GM12891 (cell line): Measurements from ENCODE around the gene ERVMER34-1.

Experiments
- DNase-seq: peaks from one replicate; pipeline ENCODE4 v3.0.0; 2011; ENCODE audit warnings: low spot score; ENCODE audit not compliant: insufficient read length
- FAIRE-seq: peaks from 2 replicates; lab custom pipeline; 2011; peaks lifted over from hg19 to GRCh38; lab: Jason Lieb, UNC
- PAX5 ChIP-seq: IDR thresholded peaks from 2 replicates; pipeline ENCODE4 v1.6.1; 2011; ENCODE audit warnings: low read length, moderate library complexity, mild to moderate bottlenecking; ENCODE audit not compliant: insufficient read depth, severe bottlenecking
- POLR2A ChIP-seq: IDR thresholded peaks from 2 replicates; pipeline ENCODE4 v1.6.1; 2011; ENCODE audit warnings: low read depth, low read length, control low read depth
- POLR2AphosphoS5 ChIP-seq: IDR thresholded peaks from 2 replicates; pipeline ENCODE4 v1.6.1; 2011; ENCODE audit warnings: low read depth, low read length, control low read depth
- POU2F2 ChIP-seq: IDR thresholded peaks from 2 replicates; pipeline ENCODE4 v1.6.1; 2011; ENCODE audit warnings: low read depth, mild to moderate bottlenecking, control low read depth, low read length, moderate library complexity
- SPI1 ChIP-seq: IDR thresholded peaks from 2 replicates; pipeline ENCODE4 v1.6.1; 2011; ENCODE audit warnings: low read depth, low read length, control low read depth
- TAF1 ChIP-seq: IDR thresholded peaks from 2 replicates; pipeline ENCODE4 v1.6.1; 2011; ENCODE audit warnings: low read depth, low read length, control low read depth

ERVMER34-1 gene

DNA sequence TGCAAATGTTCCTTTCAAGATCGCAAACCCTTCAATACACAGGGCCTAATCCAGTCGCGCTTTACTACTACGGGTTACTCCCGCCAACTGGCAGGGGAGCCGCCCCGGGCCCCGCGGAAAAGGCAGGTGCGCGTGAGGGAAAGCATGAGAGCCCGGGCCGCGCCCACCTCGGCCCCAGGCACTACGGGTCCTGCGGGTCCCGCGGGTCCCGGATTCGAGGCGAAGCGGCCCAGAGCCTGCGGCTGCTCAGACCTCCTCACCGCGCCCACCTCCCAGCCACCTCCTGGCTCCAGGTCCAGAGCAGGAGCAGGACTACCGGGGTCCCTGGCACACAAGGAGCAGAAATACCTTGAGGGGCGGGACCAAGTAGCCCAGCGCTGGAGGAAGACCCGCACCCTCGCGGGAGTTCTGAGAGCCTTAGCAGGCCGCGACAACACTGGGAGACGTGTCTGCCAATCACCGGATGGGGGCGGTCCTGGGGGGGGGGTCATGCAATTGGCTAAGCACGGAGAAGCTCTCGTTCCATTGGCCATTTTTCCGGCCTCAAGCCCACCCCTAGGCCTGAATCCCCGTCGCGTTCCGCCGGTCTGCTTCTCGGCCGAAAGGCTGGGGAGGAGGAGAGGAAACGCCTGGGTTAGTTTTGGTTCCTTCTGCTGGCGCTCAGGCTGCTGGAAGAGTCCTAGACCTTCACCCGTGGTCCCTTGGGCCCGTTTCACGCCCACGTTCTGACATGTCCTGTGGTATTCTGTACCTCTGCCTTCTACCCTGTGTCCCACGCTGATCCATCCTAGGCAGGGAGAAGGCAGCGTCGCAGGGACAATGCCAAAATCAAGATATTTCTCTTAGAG is 29.0 kb downstream of the ERVMER34-1 start:
- TF ChIP-seq POU2F2 = peak; percentile 66
- peak; percentile 50 for TF ChIP-seq PAX5
- TF ChIP-seq TAF1 = peak; percentile 69; the same call in 1 of the 2 replicates
- TF ChIP-seq POLR2A = peak; percentile 94
- peak; percentile 89 for TF ChIP-seq POLR2AphosphoS5
- TF ChIP-seq SPI1 = peak; percentile 60
- DNase-seq (peak; percentile 74), FAIRE-seq (peak; percentile 99)

DNA sequence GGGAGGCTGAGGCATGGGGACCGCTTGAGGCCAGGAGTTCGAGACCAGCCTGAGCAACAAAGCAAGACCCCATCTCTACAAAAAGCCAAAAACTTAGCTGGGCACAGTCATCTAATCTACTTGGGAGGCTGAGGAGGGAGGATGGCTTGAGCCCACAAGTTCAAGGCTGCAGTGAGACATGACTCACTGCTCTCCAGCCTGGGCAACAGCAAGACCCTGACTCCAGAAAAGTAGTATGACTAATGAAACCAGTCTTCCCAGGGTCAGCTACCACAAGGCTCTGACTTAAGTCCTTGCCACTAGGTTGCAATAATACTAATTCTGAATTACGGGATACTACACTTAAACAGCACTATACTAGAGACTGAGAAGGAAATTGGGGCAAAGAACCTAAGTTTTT is 33.1 kb downstream of the ERVMER34-1 start:
- FAIRE-seq (no peak), DNase-seq (no peak)
- TF ChIP-seq TAF1 = no peak
- no peak for TF ChIP-seq POLR2A
- TF ChIP-seq SPI1 = no peak
- TF ChIP-seq POLR2AphosphoS5 = no peak
- no peak for TF ChIP-seq POU2F2
- no peak for TF ChIP-seq PAX5

DNA sequence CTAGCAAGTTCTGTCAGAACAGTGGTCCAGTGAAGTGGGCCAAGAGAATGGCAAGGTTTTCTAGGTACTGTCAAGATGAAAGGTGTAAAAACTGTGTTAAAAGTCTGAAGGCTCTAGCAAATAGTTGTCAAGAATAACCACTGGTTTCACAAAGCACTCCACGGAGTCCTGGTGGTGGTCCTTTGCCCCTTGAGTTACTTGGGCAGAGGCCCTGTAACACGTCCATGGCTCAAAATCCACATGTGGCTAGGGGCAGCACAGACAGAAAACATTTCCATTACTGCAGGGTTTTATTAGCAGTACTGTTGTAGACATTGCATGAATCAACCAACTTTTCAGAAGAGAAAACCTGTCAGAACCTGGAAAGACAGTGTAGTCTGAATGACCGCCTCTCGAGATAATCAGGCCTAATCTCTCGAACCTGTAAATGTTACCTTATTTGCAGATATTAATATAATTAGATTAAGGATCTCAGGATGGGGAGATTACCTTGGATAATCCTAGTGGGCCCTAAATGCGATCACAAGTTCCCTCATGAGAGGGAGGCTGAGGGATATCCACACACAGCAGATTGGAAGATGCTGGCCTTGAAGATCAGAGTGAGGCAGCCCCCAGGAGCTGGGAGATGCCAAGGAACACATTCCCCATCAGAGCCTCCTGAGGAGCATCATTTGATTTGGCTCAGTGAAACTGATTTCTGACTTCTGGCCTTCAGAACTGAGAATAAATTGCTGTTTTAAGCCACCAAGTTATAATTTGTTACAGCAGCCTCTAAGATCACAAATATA is 34.7 kb downstream of the ERVMER34-1 start:
- DNase-seq (no peak), FAIRE-seq (no peak)
- no peak for TF ChIP-seq POLR2AphosphoS5
- TF ChIP-seq PAX5 = no peak
- TF ChIP-seq POU2F2 = no peak
- no peak for TF ChIP-seq POLR2A
- no peak for TF ChIP-seq TAF1
- no peak for TF ChIP-seq SPI1

DNA sequence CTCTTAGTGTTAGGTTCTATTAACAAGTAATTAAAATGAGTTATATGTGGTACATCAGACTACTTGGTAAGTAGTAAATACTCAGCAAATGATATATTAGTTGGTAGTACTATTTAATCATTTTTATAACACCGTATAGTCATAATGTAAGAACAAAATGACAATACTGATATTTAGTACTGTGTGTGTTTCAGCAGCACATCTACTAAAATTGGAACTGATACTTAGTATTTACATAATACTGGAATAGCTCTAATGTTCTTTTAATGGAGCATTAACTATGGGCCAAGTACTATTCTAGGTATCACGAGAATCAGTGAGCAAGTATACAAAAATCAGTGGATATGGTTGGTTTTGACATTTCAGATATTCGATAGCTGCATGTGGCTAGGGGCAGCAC is 35.3 kb downstream of the ERVMER34-1 start:
- no peak for DNase-seq
- TF ChIP-seq SPI1 = no peak
- TF ChIP-seq POLR2A = no peak
- no peak for TF ChIP-seq POLR2AphosphoS5
- TF ChIP-seq POU2F2 = no peak
- TF ChIP-seq PAX5 = no peak
- no peak for TF ChIP-seq TAF1
- FAIRE-seq = peak; percentile 33

DNA sequence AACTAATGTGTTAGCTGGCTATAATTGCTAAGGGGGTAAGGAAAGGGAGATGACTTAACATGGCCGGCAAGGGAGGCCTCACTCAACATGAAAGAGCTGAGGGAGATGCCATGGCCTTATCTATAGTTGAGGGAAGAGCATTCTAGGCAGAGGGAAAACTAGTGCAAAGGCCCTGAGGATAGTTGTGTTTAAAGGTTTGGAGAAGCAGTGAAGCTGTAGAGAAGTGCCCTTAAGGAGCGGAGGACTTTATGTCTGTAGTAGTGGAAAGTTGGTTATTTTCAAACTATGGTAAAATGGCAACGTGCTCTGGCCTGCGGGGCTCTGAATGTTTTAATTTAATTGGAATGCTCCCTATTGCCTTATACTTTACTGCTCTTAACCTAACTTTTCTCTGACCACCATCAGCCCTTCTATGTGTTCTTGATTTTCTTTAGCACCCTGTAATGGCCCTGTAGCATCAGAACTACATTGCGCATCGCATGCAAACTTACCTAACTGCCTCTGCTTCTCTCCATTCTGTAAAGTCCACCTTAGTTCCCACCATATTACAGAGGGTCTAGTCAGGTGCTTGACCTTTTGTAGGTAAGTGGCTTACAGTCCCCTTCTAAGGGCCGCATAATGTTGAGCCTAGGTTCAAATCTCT is 35.8 kb downstream of the ERVMER34-1 start:
- peak; percentile 54 for FAIRE-seq
- TF ChIP-seq PAX5 (no peak), POU2F2 (peak; percentile 54; the same call in 1 of the 2 replicates), TAF1 (0 out of 2 replicates have a peak, but pooled peaks have one; percentile 23), POLR2AphosphoS5 (peak; percentile 62; the same call in 1 of the 2 replicates), POLR2A (peak; percentile 60; the same call in 1 of the 2 replicates), SPI1 (no peak)

DNA sequence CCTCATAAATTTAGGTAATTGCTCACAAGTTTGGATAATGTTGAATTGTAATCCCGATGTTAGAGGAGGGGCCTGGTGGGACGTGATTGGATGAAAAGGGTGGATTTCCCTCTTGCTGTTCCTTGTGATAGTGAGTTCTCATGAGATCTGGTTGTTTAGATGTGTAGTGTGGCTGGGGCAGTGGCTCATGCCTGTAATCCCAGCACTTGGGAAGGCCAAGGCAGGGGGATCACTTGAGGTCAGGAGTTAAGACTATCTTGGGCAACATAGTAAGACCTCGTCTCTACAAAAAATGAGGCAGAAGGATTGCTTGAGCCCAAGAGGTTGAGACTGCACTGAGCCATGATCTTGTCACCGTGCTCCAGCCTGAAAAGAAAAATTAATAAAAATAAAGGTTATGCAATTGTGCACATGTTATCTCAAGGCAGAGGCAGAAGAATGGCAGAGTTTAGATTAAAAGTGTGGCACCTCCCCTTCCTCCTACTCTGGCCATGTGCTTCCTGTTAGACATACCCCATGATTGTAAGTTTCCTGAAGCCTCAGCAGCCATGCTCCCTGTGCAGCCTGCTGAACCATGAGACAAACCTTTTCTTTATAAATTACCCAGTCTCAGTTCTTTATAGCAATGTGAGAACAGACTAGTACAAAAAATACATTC is 36.5 kb downstream of the ERVMER34-1 start:
- no peak for TF ChIP-seq TAF1
- no peak for TF ChIP-seq POLR2AphosphoS5
- DNase-seq = no peak
- no peak for FAIRE-seq

More for the DNA sequence above, 35.8 kb downstream of the ERVMER34-1 start:
- DNase-seq = no peak

DNA sequence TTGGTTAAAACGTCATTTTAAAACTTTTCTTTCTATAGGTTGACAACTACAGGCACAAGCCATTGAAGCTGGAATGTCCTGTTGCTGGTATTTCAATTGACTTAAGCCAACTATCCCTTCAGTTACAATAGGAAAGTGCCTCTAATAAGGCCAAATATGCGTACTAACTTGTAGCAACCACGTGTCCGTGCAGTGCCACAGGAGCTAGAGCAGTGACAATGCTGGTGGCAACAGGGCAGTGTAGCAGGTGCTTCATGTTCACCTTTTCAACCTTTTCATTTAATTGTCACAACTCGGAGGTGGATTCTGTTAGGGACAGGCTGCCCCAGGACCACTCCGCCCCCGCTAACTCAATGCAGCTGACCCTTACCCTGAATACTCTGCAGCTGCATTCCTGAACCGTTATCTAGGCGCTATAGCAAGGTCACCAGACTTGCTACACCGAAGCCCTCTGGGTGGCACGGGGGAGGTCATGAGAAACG is 37.7 kb downstream of the ERVMER34-1 start:
- no peak for DNase-seq
- FAIRE-seq = peak; percentile 82
- TF ChIP-seq POLR2AphosphoS5 (0 out of 2 replicates have a peak, but pooled peaks have one; percentile 34), POLR2A (peak; percentile 29; the same call in 1 of the 2 replicates), PAX5 (no peak)

DNA sequence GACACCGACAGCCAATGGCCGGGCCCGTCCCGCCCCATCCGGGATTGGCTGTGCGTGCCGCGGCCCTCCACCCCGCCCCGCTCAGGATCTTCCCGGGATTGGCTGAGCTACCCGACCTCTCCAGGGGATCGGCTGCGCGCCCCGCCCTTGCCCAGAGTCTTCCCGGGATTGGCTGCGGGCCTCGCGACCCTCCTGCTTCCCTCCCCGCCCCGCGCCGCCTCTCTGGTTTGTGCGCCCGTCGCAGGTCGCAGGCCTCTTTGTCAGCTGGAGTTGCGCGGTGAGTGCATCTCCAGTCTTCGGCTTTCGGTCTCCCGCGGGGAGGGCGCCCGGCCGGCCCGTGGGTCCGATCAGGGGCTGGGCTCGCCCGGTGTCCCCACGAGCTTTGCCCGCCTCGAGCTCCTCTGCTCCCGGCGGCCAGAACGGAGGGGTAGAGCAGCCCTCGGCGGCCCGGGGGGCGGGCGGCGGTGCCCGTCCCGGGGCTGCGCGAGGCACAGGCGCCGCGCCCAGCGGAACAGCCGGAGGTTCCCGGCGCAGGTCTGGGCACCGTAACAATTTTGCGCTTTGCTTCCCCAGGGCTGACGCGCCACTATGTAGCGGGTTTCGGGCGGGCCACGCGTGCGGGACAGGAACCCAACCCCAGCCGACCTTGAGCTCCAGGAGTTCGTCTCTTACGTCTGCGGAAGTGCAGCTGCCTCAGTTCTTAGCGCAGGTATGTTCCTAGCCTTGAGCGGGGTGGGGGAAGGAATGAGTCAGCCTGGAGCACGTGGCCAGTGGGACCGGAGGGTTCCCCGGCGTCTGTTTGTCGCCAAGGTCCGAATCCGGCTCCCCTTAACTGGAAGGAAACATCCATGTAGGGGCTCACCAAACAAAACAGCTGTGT is 38.7 kb downstream of the ERVMER34-1 start:
- TF ChIP-seq PAX5 (no peak), TAF1 (peak; percentile 89), POU2F2 (no peak), POLR2A (peak; percentile 92), POLR2AphosphoS5 (peak; percentile 94), SPI1 (peak; percentile 72)
- DNase-seq = peak; percentile 90
- peak; percentile 96 for FAIRE-seq
